ENCODE data around the gene UNC5A.

The UNC5A gene

DNA sequence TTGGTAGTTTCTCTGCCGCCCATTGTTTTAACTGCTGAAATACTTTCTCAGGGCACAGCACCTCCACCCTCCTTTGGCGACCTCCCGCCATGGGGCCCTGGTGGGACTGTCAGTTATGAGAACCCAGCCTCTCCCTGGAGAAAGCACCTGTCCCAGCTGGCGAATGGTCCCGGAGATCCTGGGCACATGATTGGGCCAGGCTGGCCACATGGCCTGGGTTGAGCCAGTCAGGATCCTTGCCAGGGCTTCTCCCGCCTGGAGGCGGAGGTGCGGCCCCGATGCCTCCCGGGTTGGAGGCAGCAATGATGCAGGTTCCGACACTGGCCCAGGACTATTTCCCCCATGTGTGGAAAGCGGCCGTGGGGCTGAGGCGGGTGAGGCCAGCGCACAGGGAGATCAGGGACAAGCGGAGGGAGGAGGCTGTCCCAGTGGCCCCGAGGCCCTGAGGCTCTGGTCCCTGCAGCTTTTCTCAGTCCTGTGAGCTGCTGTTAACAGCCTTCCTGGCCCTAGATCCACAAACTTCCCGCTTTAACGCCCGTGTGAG lies 13.6 kb downstream of the UNC5A start:
- H3K36me3 Mint-ChIP-seq (ENCODE audit: low read depth), result no peaks in the 10 kb centered on the region
- H3K9me3 Mint-ChIP-seq, result no peaks in the 10 kb centered on the region
- TF ChIP-seq CTCF (IDR thresholded peaks at IDR 0.05), result no peak
- no peaks in the 10 kb centered on the region for H3K4me1 Mint-ChIP-seq
- peaks cover 90% of the 10 kb centered on the region for H3K27me3 Mint-ChIP-seq (ENCODE audit: low read depth, poor library complexity)
- H3K27ac Mint-ChIP-seq, result no peak overlapping the region
- no peak for DNase-seq
- no peak overlapping the region for H3K4me3 Mint-ChIP-seq

- Mint-ChIP-seq H3K27me3 (ENCODE audit: low read depth, poor library complexity) (peaks cover 86% of the 10 kb centered on the region), H3K36me3 (ENCODE audit: low read depth) (no peaks in the 10 kb centered on the region), H3K27ac (no peak overlapping the region), H3K4me1 (no peaks in the 10 kb centered on the region), H3K9me3 (no peaks in the 10 kb centered on the region), H3K4me3 (no peak overlapping the region)
- TF ChIP-seq CTCF (IDR thresholded peaks at IDR 0.05), result no peak
- no peak for DNase-seq
These were observed 14.2 kb downstream of the UNC5A start for GRCh38 chr5:176824604-176825003.

DNA sequence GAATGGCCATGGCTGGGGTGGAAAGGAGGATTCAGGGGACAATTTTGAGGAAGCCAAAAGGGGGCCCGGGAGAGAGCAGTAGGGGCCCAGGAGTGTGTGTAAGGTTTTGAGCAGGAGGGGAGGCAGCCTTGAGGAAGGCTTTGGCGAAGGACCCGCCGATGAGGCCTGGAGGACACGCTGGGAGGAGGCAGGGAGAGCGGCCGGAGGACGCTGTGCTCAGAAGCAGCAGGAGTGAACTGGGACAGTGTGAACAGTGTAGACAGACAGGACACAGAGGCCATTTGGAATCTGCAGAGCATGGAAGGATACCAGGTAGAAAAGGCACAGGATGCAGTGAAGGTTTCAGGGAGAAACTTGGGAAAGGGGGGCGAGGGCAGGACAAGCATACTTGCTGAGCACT lies 14.9 kb downstream of the UNC5A start:
- no peak overlapping the region for H3K4me3 Mint-ChIP-seq
- peaks cover 85% of the 10 kb centered on the region for H3K27me3 Mint-ChIP-seq (ENCODE audit: low read depth, poor library complexity)
- H3K27ac Mint-ChIP-seq, result no peak overlapping the region
- TF ChIP-seq CTCF (IDR thresholded peaks at IDR 0.05), result no peak
- no peaks in the 10 kb centered on the region for H3K36me3 Mint-ChIP-seq (ENCODE audit: low read depth)
- DNase-seq, result no peak
- peaks cover 2% of the 10 kb centered on the region for H3K4me1 Mint-ChIP-seq
- H3K9me3 Mint-ChIP-seq, result no peaks in the 10 kb centered on the region

DNA sequence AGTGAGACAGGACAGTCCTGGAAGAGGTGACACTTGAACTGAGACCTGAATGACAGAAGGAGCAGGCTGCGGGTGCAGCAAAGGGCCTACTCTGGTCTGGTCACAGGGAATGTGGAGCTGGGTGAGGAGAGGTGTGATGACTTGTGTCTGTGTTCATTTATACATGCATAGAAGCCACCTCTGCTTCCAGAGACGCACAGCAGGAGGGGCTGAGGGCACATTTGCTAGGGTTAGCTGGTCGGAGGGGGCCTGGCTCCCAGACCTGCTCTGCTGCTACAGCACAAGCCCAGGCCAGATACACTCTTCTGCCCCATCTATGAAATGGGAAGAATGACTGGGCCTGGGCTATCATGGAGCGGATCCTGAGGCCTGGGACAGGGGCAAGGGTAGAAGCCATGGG lies 15.6 kb downstream of the UNC5A start:
- DNase-seq, result no peak
- Mint-ChIP-seq H3K4me1 (peaks cover 9% of the 10 kb centered on the region), H3K27me3 (ENCODE audit: low read depth, poor library complexity) (peaks cover 80% of the 10 kb centered on the region), H3K9me3 (no peaks in the 10 kb centered on the region), H3K27ac (no peak overlapping the region), H3K4me3 (no peak overlapping the region), H3K36me3 (ENCODE audit: low read depth) (no peaks in the 10 kb centered on the region)
- no peak for TF ChIP-seq CTCF (IDR thresholded peaks at IDR 0.05)

DNA sequence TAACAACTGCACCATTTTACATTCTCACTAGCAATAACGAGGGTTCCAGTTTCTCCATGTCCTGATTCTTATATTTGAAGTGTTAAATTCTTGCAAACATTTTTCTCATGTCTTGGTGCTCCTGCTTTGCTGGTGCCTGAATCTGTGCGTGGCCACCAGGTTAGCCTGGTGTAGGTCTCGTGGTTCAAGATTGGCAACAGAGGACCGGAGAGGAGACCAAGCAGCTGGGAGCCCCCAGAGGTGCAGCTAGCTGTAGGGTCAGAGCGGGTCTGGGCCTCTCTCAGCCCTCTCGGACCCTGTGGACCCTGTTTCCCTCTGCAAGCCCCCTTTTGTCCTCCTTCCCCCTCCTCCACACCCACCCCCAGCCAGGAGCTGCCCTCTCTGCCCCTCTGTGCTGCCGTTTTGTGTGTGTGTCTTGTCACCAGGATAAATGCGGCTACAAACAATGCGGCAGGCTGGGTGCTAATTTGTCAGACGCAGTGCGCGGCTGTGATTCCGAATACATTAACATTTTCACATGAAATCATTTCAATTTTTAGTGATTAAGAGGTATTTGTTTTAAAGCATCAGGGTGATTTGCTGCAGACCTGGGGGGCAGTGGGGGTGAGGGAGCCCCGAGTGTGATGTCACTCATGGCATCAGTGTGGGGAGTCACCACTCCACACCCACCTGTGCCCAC lies 17.5 kb downstream of the UNC5A start:
- TF ChIP-seq CTCF (IDR thresholded peaks at IDR 0.05), result no peak

DNA sequence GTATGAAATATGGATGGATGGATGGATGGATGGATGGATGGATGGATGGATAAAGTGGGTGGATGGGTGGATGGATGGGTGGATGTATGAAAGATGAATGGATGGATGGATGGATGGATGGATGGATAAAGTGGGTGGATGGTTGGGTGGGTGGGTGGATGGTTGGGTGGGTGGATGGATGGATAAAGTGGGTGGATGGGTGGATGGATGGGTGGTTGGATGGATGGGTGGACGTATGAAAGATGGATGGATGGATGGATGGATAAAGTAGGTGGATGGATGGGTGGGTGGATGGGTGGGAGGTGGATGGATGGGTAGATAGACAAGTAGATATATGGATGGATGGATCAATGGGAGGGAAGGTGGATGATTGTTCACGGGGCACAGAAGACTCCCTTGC lies 19.0 kb downstream of the UNC5A start:
- Mint-ChIP-seq H3K27me3 (ENCODE audit: low read depth, poor library complexity) (peaks cover 68% of the 10 kb centered on the region), H3K27ac (no peak overlapping the region), H3K4me3 (no peak overlapping the region), H3K36me3 (ENCODE audit: low read depth) (no peaks in the 10 kb centered on the region), H3K9me3 (no peaks in the 10 kb centered on the region), H3K4me1 (peaks cover 11% of the 10 kb centered on the region)
- no peak for DNase-seq
- no peak for TF ChIP-seq CTCF (IDR thresholded peaks at IDR 0.05)

More for the DNA sequence above, 17.5 kb downstream of the UNC5A start:
- no peak for DNase-seq
- no peaks in the 10 kb centered on the region for H3K9me3 Mint-ChIP-seq
- no peak overlapping the region for H3K4me3 Mint-ChIP-seq
- no peak overlapping the region for H3K27ac Mint-ChIP-seq
- no peaks in the 10 kb centered on the region for H3K36me3 Mint-ChIP-seq (ENCODE audit: low read depth)
- H3K4me1 Mint-ChIP-seq, result peaks cover 11% of the 10 kb centered on the region
- H3K27me3 Mint-ChIP-seq (ENCODE audit: low read depth, poor library complexity), result peaks cover 68% of the 10 kb centered on the region
